Mononuclear cell (primary cell): ENCODE results near the gene LNPK. TPM values are rescaled to one million over a fixed set of nuclear protein-coding genes. Genes with fewer than 3 reads are reported as not detected.

ENCODE experiments used
- H3K27me3 ChIP-seq: 2 replicates; pipeline ENCODE4 v1.6.0; 2011; ENCODE audit warnings: low read length, control low read depth; ENCODE audit not compliant: insufficient read depth
- H3K4me1 ChIP-seq: 2 replicates; pipeline ENCODE4 v1.5.1; 2011; ENCODE audit warnings: mild to moderate bottlenecking, low read length, control low read depth; ENCODE audit not compliant: insufficient read depth
- H3K4me3 ChIP-seq: 2 replicates; pipeline ENCODE4 v1.5.1; 2011; ENCODE audit warnings: mild to moderate bottlenecking, low read length, moderate library complexity
- H3K9me3 ChIP-seq: 2 replicates; pipeline ENCODE4 v1.5.1; 2011; ENCODE audit warnings: low read depth, mild to moderate bottlenecking, control low read depth, low read length
- total RNA-seq: library from RNA; depleted of rRNA; stranded (reverse); fragments of >200 nt; gene quantifications from one replicate; pipeline ENCODE4 v1.2.3, GENCODE V29; 2012

LNPK gene
- total RNA-seq: 17.4 TPM

GRCh38 chr2:176001916-176002687 lies at the start of gene LNPK:
Gene LNPK, minus strand, starts transcription at chr2:176002267. Its CDS starts 6,683 bp downstream, at chr2:175995584.
- Histone ChIP-seq H3K9me3 (no peaks in the 10 kb centered on the region), H3K4me3 (peak within 1 kb of the TSS; percentile 80), H3K27me3 (no peaks in the 10 kb centered on the region), H3K4me1 (peaks cover 13% of the 10 kb centered on the region)

GRCh38 chr2:176039375-176039774 lies 37.3 kb upstream of the LNPK start:
- H3K4me1 ChIP-seq: no peaks in the 10 kb centered on the region
- peaks cover 11% of the 10 kb centered on the region for H3K27me3 ChIP-seq
- H3K9me3 ChIP-seq: no peaks in the 10 kb centered on the region
- H3K4me3 ChIP-seq: no peak overlapping the region

GRCh38 chr2:176038694-176039093 lies 36.6 kb upstream of the LNPK start:
- H3K9me3 ChIP-seq: no peaks in the 10 kb centered on the region
- peaks cover 14% of the 10 kb centered on the region for H3K27me3 ChIP-seq
- no peak overlapping the region for H3K4me3 ChIP-seq
- no peaks in the 10 kb centered on the region for H3K4me1 ChIP-seq

- H3K4me1 ChIP-seq: no peaks in the 10 kb centered on the region
- no peak overlapping the region for H3K4me3 ChIP-seq
- H3K9me3 ChIP-seq: no peaks in the 10 kb centered on the region
- H3K27me3 ChIP-seq: peaks cover 9% of the 10 kb centered on the region
Observed at GRCh38 chr2:176035013-176035691, 33.1 kb upstream of the LNPK start.

- no peaks in the 10 kb centered on the region for H3K4me1 ChIP-seq
- no peaks in the 10 kb centered on the region for H3K9me3 ChIP-seq
- H3K4me3 ChIP-seq: no peak overlapping the region
- H3K27me3 ChIP-seq: peaks cover 31% of the 10 kb centered on the region
Observed at GRCh38 chr2:176027806-176028205, 25.7 kb upstream of the LNPK start.

- no peaks in the 10 kb centered on the region for H3K9me3 ChIP-seq
- H3K4me1 ChIP-seq: no peaks in the 10 kb centered on the region
- H3K27me3 ChIP-seq: peaks cover 41% of the 10 kb centered on the region
- H3K4me3 ChIP-seq: no peak overlapping the region
Observed at GRCh38 chr2:176025932-176026331, 23.9 kb upstream of the LNPK start.

GRCh38 chr2:176024083-176024482 lies 22.0 kb upstream of the LNPK start:
- no peak overlapping the region for H3K4me3 ChIP-seq
- peaks cover 39% of the 10 kb centered on the region for H3K27me3 ChIP-seq
- H3K9me3 ChIP-seq: no peaks in the 10 kb centered on the region
- H3K4me1 ChIP-seq: no peaks in the 10 kb centered on the region

- Histone ChIP-seq H3K27me3 (peaks cover 33% of the 10 kb centered on the region), H3K4me3 (no peak overlapping the region), H3K4me1 (no peaks in the 10 kb centered on the region), H3K9me3 (no peaks in the 10 kb centered on the region)
Observed at GRCh38 chr2:176022048-176022447, 20.0 kb upstream of the LNPK start.

GRCh38 chr2:176020400-176020799 lies 18.3 kb upstream of the LNPK start:
- Histone ChIP-seq H3K27me3 (peaks cover 24% of the 10 kb centered on the region), H3K4me1 (no peaks in the 10 kb centered on the region), H3K9me3 (no peaks in the 10 kb centered on the region), H3K4me3 (no peak overlapping the region)

- no peak overlapping the region for H3K4me3 ChIP-seq
- H3K27me3 ChIP-seq: peaks cover 16% of the 10 kb centered on the region
- no peaks in the 10 kb centered on the region for H3K4me1 ChIP-seq
- H3K9me3 ChIP-seq: no peaks in the 10 kb centered on the region
Observed at GRCh38 chr2:176018708-176019107, 16.6 kb upstream of the LNPK start.

GRCh38 chr2:176009445-176009844 lies 7.4 kb upstream of the LNPK start:
- H3K4me3 ChIP-seq: no peak overlapping the region
- H3K27me3 ChIP-seq: peaks cover 9% of the 10 kb centered on the region
- no peaks in the 10 kb centered on the region for H3K4me1 ChIP-seq
- H3K9me3 ChIP-seq: no peaks in the 10 kb centered on the region

- Histone ChIP-seq H3K9me3 (no peaks in the 10 kb centered on the region), H3K4me1 (peaks cover 13% of the 10 kb centered on the region), H3K27me3 (no peaks in the 10 kb centered on the region), H3K4me3 (no peak overlapping the region)
Observed at GRCh38 chr2:176004934-176005333, 2.9 kb upstream of the LNPK start.

GRCh38 chr2:176003958-176004357 lies 1.9 kb upstream of the LNPK start:
- H3K27me3 ChIP-seq: no peaks in the 10 kb centered on the region

GRCh38 chr2:176002688-176003210 lies 682 bp upstream of the LNPK start:
- no peaks in the 10 kb centered on the region for H3K27me3 ChIP-seq
- H3K4me3 ChIP-seq: peak overlapping the region; percentile 80
- no peaks in the 10 kb centered on the region for H3K9me3 ChIP-seq
- peaks cover 13% of the 10 kb centered on the region for H3K4me1 ChIP-seq

More at GRCh38 chr2:176003958-176004357, 1.9 kb upstream of the LNPK start:
- Histone ChIP-seq H3K4me1 (peaks cover 13% of the 10 kb centered on the region), H3K9me3 (no peaks in the 10 kb centered on the region), H3K4me3 (no peak overlapping the region)

GRCh38 chr2:176001281-176001915 lies 669 bp downstream of the LNPK start:
- no peaks in the 10 kb centered on the region for H3K27me3 ChIP-seq
- H3K4me3 ChIP-seq: peak overlapping the region; percentile 80
- peaks cover 13% of the 10 kb centered on the region for H3K4me1 ChIP-seq
- H3K9me3 ChIP-seq: no peaks in the 10 kb centered on the region
